Embryonic facial prominence (tissue), 1 donor: ENCODE data around the gene BACH2.
"Not testable (repeated sequence)": the region's sequence is repeated elsewhere in the genome, so short reads cannot be mapped to it uniquely, and the experiment has no call there.

Experiments
- DNase-seq: peaks from one replicate; pipeline ENCODE4 v3.0.0-alpha.2; 2016; ENCODE audit errors: extremely low spot score

The BACH2 gene

DNA sequence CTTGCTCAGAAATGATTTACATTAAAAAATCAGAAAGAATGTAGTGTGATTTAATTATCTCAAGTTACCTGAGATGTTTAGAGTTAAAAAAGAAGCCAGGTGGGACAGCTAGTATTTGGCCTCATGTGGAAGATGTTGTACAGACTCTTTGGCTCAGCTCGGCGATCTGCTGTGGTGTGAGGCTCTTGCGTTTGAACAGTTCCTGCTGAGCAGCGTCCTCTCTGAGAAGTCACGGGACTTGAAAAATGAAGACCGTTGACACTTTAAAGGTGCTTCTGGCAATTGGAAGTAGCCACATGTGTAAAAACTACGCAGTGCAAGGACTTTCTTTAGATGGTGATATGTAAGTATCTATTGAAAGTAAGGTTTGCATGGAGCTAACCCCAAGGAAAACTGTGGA is 169.0 kb downstream of the BACH2 start:
- DNase-seq = no peak

DNA sequence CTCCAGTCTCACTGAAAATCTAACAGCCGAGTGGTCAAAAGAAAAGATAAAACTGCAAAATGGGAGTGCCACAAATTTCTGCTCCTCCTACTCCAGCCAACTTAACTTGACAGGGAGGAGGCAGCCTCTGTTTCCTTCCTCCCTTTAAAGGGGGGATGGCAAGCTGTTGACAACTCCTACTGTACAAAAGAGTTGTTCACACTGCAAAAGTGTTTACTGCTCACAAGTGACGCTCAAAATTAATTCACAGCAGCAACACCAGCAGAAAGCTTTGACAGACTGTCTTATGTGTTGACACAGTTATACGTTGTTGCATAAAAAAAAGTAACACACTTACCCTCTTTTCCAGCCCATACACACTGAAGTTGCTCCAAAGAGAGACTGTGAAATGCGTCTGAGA is 169.8 kb downstream of the BACH2 start:
- no peak for DNase-seq

DNA sequence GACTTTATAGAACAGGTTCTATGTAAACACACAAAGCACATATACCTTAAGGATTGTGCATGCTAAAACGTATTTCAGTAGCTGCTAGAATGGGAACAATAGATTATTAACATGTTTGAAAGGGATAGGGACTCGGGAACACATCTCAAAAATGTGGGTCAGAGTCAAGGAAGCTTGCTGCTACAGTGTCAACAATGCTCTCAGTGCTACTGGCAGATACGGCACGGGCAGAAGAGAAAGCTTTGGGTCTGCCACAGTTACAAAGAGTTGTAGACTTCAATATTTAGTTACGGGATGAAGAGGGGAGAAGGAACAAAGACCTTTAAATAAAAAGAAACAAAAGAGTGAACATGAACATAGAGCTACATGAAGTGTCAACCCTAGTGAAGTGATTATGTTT is 170.5 kb downstream of the BACH2 start:
- no peak for DNase-seq

DNA sequence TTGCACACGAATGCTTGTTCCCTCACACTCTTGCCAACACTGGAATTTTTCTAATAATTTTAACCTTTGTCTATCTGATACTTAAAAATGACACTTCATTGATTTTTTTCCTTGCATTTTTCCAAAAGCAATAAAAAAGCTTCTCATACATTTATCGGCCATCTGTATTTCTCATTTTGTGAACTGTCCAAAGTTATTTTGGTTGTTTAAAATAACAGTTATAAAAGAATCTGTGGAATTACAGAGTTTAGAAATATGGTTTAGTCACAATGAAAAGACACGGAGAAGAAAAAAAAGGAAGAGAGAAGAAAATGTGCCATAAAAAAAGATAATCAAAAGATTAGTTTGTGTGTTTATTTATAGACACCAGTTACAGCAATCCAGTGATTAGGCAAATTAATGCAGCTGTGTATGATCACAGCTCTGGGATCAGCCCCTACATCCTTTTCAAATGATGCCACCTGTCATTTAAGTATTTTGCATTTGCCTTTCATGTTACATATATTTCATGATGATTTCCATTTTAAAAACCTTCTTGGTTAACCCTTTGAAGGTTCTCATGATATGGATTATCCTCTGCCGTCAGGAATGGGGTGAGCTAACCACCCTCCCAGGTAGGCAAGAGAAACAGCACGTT is 171.7 kb downstream of the BACH2 start:
- DNase-seq = no peak

DNA sequence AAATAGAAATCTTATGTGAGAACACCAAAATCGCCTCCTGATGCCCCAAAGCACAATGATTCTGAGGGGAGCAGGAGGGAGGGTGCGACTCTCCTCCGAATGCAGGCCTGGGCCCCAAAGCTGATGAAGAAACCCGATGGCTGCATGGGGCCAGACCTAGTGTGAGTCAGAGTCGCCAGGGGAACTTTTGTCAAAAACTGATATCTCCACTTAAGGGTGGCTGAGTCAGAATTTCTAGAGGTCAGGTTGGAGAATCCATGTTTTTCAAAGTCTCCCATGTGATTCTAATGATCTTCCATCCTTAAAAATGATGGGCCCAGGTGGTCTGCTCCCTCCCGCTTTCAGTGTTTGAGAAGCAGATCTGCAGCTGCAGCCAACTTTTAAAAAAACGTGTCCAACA is 172.8 kb downstream of the BACH2 start:
- no peak for DNase-seq

DNA sequence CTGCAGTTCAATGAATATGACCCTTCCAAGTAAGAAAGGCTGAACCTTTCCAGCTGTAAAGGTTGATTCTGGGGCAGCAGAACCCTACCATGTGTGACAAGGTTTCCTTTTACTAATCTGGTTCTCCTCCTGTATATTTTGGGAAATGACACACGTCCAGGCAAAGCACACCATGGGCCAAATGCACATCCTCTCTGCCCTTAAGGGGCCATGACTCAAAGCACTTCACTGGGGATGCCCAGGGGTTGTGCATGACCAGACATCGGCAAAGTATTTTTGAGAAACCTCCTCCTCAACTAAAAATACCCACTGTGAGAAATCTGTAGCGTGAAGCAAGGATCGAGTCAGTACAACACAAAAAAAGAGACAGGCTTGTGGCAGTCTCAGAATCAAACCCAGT is 174.7 kb downstream of the BACH2 start:
- no peak for DNase-seq

DNA sequence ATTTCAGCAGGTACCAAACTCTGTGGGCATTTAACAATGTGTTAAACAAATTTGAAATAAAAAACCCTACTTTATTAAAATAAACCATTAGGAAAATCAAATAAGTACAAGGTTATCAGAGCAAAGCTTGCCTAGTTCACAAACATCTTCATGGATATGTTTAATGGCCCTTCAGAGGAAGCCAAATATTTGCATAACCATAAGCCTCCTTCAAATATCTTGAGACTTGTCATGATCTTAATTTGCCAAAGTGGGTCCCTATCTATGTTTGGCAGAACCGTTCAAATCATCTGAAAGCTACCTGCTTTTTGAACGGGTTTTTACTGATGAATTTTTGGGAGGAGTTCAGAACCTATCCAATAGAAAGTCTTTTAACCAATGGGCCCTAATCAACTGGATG is 176.3 kb downstream of the BACH2 start:
- no peak for DNase-seq

DNA sequence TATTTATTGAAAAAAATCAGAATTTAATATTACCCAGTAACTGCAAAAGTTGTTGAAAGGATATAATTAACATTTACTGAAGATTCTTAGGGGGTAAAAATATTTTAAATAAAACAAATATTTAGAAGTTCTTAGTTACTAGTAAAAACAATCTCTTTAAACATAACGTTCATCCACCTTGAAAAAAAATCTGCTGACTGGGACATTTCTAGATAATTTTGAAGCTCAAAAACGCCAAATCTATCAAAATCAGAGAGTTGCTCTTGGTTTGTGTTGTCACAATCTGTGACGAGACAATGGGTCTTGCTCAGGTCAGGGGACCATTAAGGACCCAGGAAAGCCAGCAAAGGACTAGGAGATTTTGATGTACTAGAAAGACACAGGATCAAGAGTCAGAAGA is 177.0 kb downstream of the BACH2 start:
- no peak for DNase-seq

DNA sequence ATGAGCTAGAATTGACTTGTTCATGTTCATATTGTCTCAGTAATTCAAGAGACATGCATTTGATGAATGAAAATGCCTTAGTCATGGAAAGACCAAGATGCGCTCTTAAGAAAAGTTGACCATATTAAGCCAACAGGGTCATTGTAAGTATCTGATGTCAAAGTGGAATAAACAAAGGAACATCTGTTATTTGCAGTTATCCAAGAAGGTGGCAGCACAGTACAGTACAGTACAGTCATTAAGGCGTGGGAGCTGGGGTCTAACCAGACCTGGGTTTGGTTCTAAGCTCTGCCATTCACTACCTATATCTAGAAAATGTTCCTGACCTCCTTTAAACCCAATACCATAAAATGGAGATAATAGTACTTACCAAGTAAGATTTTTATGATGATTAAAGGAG is 178.1 kb downstream of the BACH2 start:
- no peak for DNase-seq

DNA sequence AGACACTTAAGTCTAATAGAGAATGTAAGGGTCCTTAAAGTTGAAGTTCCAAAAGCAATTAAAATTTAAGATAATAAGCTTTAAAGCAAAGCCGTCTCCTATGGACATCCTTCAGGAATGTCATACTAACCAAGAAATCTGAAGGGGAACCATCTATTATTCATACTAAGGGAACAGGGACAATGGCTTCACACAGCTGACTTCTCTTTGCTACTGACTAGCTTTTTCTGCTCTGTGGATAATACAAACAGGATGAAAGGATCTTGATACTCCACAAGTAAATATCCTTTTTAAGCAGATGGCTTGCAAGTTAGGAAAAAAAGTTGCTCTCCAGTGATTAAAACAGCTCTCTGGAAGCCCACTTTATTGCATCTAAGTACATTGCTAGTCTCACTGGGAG is 178.6 kb downstream of the BACH2 start:
- no peak for DNase-seq

DNA sequence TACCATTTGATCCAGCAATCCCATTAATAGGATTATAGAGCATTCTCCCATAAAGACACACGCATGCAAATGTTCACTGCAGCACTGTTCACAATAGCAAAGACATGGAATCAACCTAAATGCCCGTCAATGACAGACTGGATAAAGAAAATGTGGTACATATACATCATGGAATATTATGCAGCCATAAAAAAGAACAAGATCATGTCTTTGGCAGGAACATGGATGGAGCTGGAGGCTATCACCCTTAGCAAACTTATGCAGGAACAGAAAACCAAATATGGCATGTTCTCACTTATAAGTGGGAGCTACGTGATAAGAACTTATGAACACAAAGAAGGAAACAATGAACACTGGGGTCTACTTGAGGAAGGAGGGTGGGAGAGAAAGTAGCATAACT is 180.5 kb downstream of the BACH2 start:
- not testable (repeated sequence) for DNase-seq

DNA sequence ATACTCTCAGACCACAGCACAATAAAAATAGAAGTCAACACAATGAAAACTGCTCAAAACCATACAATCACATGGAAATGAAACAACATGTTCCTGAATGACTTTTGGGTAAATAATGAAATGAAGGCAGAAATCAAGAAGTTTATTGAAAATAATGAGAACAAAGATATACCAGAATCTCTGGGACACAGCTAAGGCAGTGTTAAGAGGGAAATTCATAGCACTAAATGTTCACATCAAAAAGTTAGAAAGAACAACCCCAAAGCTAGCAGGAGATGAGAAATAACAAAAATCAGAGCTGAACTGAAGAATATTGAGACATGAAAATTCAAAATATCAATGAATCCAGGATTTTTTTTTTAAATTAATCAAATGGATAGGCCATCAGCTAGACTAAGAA is 183.3 kb downstream of the BACH2 start:
- no peak for DNase-seq

DNA sequence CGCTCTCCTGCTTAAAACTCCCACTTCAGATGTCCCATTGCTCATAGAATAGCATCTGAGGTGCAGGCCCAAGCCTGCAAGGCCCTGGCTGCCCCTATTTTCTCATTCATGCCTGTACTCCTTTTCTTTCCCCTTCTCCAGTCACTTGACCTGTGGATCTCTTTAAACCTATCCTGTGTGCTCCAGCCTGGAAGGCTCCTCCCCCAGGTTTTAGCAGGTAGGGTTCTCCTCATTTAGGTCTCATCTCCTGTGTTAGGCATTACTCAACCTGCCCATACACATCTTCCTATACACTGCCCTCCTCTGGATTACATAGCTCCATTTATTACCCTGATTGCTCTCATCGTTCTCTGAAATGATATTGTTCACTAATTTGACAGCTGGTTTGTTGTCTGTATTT is 185.3 kb downstream of the BACH2 start:
- DNase-seq = no peak

DNA sequence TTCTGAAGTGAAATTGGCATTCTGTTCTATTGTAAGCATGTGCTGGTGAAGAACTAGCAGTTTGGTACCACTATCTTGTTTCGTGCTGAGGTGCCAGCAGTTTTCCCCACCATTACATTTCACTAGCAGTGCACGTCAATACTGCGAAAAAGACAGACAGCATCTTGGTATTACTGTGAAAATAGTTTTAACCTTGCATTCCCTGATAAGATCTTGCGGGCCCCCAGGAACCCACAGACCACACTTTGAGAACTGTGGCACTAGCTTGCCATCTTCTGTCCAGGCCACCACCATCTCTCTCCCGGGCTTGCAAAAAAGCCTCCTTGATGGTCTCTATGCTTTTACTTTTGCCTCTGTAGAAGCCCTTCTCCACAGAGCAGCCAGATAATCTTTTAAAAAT is 185.7 kb downstream of the BACH2 start:
- DNase-seq = no peak

DNA sequence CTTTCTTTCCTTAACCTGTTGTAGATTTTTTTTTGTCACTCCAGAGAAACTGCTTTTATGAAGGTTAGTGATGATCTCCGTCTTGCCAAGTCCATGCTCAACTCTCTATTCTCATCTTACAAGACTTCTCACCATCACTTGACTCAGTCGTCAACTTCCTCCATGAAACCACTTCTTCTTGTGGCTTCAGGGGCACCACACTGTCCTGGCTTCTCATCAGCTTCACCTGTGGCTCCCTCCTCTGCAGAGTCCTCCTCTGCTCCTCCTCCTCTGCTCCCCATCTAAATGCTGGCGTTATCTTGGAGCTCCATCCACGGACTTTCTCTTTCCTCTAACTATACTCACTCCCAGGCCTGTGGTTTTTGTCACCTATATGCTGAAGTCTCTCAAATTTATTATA is 187.5 kb downstream of the BACH2 start:
- DNase-seq = no peak

DNA sequence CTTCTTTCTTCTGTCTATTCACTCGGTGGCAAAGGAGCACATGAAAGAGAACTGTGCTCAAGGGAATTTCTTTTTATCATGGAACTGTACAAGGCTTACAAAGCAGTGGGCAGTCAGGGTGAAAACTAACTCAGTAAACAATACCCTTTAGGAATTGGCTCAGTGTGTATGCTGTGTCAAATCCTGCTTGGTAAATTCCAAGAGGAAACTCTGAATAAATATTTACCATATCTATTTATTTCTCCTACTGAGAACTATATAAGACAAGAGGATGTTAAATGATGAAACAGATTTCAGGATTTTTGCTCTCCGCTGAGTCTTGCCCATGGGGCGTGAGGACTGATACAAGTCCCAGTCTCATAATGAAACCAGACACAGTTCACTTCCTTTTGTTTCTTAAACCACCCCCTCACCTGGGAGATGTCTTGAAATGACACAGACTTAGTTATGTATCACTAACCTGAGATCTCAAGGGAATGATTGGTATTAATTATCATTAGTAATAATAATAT is 188.8 kb downstream of the BACH2 start:
- no peak for DNase-seq

DNA sequence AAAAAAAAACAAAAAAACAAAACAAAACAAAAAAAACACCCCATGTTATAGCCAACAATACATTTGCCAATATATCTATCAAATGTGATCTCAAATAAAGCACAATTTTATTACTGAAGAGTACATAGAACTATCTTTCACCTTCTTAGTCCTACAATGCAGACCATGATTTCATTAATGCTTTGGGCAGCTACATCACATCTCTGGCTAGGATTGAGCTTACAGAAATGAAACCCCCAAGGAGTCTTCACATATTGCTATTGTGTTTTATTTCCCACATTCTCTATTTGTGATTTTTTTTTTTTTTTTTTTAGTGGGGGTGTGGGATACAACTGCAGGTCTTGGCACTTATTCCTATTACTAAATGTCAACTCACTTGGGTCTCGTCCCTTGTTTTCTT is 189.3 kb downstream of the BACH2 start:
- DNase-seq = no peak

DNA sequence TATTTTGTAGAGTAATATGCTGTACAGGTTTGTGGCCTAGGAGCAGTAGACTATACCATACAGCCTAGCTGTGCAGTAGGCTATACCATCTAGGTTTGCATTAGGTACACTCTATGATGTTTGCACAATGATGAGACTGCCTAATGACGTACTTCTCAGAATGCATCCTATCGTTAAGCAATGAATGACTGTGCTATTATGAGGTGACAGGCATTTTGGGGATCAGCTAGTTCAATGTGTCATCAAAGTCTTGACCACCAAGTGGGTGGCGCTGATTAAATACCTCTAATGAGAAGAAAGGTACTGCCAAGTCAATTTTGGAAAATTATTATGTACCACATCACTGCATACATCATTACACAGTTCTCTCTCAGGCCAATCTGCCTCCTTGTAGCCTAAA is 190.2 kb downstream of the BACH2 start:
- DNase-seq = no peak

DNA sequence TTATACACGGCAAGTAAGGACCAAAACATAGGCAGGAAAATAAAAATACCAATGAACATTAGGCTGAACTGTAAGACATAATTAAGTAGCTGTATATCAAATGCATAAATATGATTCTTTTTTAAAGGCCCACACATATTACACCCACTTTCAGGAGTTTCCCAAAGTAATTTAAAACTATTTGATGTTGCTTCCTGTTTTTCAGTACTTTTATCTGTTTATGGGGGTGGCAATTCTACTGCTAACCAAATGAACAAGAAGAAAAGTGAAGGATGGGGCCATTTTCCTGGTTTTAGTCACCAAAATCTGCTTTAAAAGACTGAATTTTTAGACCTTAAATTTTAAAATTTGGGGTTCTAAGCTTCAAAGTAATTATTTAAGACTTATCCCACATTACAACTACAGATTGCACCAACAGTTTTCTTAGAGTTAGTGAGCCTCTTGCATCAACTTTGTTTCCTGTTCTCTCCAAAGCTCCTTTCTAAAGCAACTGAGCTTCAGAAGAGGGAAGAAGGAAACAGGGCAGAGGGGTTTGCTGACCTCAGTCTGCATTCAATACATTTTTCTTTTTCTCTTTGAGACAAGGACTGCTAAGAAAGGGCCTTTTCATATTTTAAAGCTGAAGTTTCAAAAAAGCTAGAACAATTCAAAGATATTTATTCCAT is 191.0 kb downstream of the BACH2 start:
- DNase-seq = no peak

DNA sequence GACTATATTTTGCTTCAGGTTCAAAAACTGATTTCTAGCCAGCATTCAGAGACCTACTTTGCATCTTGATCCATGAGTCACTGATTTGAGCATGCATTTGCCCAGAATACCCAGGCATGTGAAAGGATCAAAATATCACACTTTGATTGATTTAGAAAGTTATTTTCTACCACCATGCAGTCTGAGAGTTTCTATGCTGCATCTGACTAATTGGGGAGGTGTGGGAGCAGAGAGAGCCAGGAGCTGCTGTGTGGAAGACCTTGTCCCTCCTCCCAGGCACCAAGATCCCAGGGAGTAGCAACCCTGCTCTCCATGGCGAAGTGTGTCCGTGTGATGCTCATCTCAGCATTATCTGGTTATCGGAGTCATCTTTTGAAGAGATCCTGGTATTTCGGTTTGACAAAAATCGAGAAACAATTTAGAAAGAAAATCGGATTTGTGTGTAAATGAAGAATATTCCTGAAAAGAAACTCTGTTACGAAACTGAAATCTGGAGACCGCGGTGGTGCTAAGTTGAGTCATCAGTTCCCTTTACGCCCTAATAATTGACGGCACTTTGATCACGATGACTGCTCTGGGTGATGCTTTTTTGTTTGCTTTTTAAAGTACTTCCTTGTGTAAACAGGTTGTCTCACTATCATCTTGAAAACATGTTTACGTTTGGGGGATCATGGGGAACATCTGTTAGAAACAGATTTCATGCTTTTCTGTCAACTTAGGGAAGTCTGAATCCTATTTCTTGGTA is 193.4 kb downstream of the BACH2 start:
- no peak for DNase-seq

DNA sequence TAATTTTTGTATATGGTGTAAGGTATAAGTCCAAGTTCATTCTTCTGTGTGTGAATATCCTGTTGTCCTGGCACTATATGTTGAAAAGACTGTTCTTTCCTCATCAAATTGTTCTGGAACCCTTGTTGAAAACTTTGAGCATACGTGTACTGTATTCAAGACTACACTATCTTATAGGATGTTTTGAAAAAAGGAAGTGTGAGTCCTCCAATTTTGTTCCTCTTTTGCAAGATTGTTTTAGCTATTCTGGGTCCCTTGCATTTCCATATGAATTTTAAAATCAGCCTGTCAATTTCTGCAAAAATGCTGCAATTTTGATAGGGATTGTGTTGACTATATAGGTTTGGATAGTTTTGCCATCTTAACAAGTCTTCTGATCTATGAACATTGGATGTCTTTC is 195.2 kb downstream of the BACH2 start:
- no peak for DNase-seq

DNA sequence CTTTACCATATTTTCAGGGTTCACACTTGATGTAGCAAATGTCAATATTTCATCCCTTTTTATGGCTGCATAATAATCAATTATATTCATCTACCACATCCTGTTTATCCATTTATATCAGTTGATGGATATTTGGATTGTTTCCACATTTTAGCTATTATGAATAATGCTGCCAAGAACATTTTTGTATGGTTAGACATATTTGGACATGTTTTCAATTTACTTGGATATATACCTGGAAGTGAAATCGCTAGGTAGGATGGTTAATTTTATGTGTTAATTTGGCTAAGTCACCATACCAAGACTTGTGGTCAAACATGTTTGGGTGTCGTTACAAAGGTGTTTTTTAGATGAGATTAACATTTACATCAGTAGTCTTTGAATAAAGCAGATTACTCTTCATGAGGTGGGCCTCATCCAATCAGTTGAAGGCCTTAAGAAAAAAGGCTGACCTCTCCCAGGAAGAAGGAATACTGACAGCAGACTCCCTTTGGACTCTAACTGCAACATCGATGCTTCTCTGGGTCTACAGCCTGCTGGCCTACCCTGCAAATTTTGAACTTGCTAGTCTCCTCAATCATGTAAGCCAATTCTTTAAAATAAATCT is 196.5 kb downstream of the BACH2 start:
- no peak for DNase-seq

DNA sequence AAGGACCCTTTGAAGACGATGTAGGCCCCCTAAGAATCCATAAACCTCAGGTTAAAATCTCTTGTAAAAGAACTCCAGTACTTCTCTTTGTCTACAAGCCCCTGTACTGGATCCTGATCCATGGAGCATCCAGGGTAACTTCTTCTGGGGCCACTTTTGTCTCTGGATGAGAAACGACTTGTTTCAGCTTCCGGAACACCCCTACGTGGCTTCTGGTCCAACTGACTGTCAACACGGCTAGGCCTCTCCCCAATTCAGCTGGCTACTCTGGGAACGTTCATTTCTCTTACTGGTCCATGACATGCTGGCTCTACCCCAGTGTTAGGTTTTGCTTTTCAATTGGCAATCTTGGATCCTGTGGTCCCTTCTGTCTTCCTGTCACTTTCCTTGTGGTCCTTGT is 198.0 kb downstream of the BACH2 start:
- DNase-seq = no peak
